Measurements from ENCODE around the gene USP17L30. TPM values are rescaled to one million over a fixed set of nuclear protein-coding genes. Genes with fewer than 3 reads are reported as not detected.
"Not testable (repeated sequence)": the region's sequence is repeated elsewhere in the genome, so short reads cannot be mapped to it uniquely, and the experiment has no call there.

USP17L30 gene, protein sequence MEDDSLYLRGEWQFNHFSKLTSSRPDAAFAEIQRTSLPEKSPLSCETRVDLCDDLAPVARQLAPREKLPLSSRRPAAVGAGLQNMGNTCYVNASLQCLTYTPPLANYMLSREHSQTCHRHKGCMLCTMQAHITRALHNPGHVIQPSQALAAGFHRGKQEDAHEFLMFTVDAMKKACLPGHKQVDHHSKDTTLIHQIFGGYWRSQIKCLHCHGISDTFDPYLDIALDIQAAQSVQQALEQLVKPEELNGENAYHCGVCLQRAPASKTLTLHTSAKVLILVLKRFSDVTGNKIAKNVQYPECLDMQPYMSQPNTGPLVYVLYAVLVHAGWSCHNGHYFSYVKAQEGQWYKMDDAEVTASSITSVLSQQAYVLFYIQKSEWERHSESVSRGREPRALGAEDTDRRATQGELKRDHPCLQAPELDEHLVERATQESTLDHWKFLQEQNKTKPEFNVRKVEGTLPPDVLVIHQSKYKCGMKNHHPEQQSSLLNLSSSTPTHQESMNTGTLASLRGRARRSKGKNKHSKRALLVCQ
- total RNA-seq = not detected in 2 replicates
- long read RNA-seq = 0 reads

DNA sequence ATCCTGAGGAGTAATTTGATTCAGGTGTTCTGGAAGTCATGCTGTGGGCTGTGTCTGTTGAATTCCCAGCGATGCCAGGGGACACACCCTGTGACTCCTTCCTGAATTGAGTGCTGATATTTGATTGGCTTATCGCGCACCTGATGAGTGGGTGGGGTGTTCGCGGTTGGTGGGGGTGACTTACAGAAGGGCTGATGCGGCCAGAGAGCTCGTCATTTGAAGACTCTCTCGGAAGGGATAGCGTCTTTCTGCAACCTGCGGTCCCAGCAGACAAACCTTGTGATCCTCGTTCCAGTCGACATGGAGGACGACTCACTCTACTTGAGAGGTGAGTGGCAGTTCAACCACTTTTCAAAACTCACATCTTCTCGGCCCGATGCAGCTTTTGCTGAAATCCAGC lies at the start of gene USP17L30:
Gene USP17L30, plus strand, starts transcription at position 301 of the 400 bp plus-strand sequence. Its CDS starts 0 bp downstream, at position 301.
- H3K4me3 Mint-ChIP-seq (ENCODE audit: unreplicated experiment); H3K9me3 Mint-ChIP-seq (ENCODE audit: unreplicated experiment); H3K27me3 Mint-ChIP-seq (ENCODE audit: unreplicated experiment); H3K27ac Mint-ChIP-seq (ENCODE audit: unreplicated experiment); DNase-seq (ENCODE audit: extremely low spot score, unreplicated experiment); H3K4me1 Mint-ChIP-seq (ENCODE audit: unreplicated experiment); H3K36me3 Mint-ChIP-seq (ENCODE audit: unreplicated experiment): not testable (repeated sequence)

DNA sequence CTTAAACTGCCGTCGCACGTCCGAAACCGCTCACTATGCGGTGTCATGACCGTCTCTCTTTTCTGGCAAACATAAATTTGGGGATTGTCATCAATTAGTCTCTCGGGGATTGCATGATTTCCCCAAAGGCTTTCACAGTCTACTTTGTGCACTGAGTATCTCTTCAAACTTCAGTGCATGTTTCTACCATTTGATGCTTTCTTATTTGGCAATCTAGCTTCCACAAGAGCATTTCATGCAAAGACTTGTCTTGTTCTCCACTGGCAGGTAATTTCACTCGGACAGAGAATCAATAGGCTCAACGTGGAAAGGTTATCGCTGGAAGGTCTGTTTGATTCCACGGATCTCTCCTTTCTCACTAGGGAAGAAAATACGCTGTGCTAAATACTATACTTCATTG lies 38.7 kb upstream of the USP17L30 start:
- H3K4me1 Mint-ChIP-seq (ENCODE audit: unreplicated experiment); H3K27me3 Mint-ChIP-seq (ENCODE audit: unreplicated experiment); DNase-seq (ENCODE audit: extremely low spot score, unreplicated experiment); H3K36me3 Mint-ChIP-seq (ENCODE audit: unreplicated experiment); H3K27ac Mint-ChIP-seq (ENCODE audit: unreplicated experiment); H3K9me3 Mint-ChIP-seq (ENCODE audit: unreplicated experiment); H3K4me3 Mint-ChIP-seq (ENCODE audit: unreplicated experiment): not testable (repeated sequence)

DNA sequence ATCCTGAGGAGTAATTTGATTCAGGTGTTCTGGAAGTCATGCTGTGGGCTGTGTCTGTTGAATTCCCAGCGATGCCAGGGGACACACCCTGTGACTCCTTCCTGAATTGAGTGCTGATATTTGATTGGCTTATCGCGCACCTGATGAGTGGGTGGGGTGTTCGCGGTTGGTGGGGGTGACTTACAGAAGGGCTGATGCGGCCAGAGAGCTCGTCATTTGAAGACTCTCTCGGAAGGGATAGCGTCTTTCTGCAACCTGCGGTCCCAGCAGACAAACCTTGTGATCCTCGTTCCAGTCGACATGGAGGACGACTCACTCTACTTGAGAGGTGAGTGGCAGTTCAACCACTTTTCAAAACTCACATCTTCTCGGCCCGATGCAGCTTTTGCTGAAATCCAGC lies 38.1 kb upstream of the USP17L30 start, which contains the start of gene USP17L24:
Gene USP17L24, plus strand, starts transcription at position 301 of the 400 bp plus-strand sequence. Its CDS starts 0 bp downstream, at position 301.
- not testable (repeated sequence) for H3K36me3 Mint-ChIP-seq (ENCODE audit: unreplicated experiment); H3K27ac Mint-ChIP-seq (ENCODE audit: unreplicated experiment); H3K9me3 Mint-ChIP-seq (ENCODE audit: unreplicated experiment); H3K4me1 Mint-ChIP-seq (ENCODE audit: unreplicated experiment); H3K4me3 Mint-ChIP-seq (ENCODE audit: unreplicated experiment); DNase-seq (ENCODE audit: extremely low spot score, unreplicated experiment); H3K27me3 Mint-ChIP-seq (ENCODE audit: unreplicated experiment)

DNA sequence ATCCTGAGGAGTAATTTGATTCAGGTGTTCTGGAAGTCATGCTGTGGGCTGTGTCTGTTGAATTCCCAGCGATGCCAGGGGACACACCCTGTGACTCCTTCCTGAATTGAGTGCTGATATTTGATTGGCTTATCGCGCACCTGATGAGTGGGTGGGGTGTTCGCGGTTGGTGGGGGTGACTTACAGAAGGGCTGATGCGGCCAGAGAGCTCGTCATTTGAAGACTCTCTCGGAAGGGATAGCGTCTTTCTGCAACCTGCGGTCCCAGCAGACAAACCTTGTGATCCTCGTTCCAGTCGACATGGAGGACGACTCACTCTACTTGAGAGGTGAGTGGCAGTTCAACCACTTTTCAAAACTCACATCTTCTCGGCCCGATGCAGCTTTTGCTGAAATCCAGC lies 33.3 kb upstream of the USP17L30 start, which contains the start of gene USP17L25:
Gene USP17L25, plus strand, starts transcription at position 301 of the 400 bp plus-strand sequence. Its CDS starts 0 bp downstream, at position 301.
- not testable (repeated sequence) for H3K4me1 Mint-ChIP-seq (ENCODE audit: unreplicated experiment); H3K36me3 Mint-ChIP-seq (ENCODE audit: unreplicated experiment); H3K27me3 Mint-ChIP-seq (ENCODE audit: unreplicated experiment)

DNA sequence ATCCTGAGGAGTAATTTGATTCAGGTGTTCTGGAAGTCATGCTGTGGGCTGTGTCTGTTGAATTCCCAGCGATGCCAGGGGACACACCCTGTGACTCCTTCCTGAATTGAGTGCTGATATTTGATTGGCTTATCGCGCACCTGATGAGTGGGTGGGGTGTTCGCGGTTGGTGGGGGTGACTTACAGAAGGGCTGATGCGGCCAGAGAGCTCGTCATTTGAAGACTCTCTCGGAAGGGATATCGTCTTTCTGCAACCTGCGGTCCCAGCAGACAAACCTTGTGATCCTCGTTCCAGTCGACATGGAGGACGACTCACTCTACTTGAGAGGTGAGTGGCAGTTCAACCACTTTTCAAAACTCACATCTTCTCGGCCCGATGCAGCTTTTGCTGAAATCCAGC lies 28.6 kb upstream of the USP17L30 start, which contains the start of gene USP17L26:
Gene USP17L26, plus strand, starts transcription at position 301 of the 400 bp plus-strand sequence. Its CDS starts 0 bp downstream, at position 301.
- H3K9me3 Mint-ChIP-seq (ENCODE audit: unreplicated experiment); H3K27me3 Mint-ChIP-seq (ENCODE audit: unreplicated experiment); H3K4me3 Mint-ChIP-seq (ENCODE audit: unreplicated experiment); DNase-seq (ENCODE audit: extremely low spot score, unreplicated experiment); H3K36me3 Mint-ChIP-seq (ENCODE audit: unreplicated experiment); H3K4me1 Mint-ChIP-seq (ENCODE audit: unreplicated experiment); H3K27ac Mint-ChIP-seq (ENCODE audit: unreplicated experiment): not testable (repeated sequence)

More for the DNA sequence above, 33.3 kb upstream of the USP17L30 start, which contains the start of gene USP17L25:
- not testable (repeated sequence) for H3K27ac Mint-ChIP-seq (ENCODE audit: unreplicated experiment); H3K9me3 Mint-ChIP-seq (ENCODE audit: unreplicated experiment); DNase-seq (ENCODE audit: extremely low spot score, unreplicated experiment); H3K4me3 Mint-ChIP-seq (ENCODE audit: unreplicated experiment)

DNA sequence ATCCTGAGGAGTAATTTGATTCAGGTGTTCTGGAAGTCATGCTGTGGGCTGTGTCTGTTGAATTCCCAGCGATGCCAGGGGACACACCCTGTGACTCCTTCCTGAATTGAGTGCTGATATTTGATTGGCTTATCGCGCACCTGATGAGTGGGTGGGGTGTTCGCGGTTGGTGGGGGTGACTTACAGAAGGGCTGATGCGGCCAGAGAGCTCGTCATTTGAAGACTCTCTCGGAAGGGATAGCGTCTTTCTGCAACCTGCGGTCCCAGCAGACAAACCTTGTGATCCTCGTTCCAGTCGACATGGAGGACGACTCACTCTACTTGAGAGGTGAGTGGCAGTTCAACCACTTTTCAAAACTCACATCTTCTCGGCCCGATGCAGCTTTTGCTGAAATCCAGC lies 23.8 kb upstream of the USP17L30 start, which contains the start of gene USP17L5:
Gene USP17L5, plus strand, starts transcription at position 301 of the 400 bp plus-strand sequence. Its CDS starts 0 bp downstream, at position 301.
- not testable (repeated sequence) for H3K36me3 Mint-ChIP-seq (ENCODE audit: unreplicated experiment); H3K27ac Mint-ChIP-seq (ENCODE audit: unreplicated experiment); H3K27me3 Mint-ChIP-seq (ENCODE audit: unreplicated experiment); DNase-seq (ENCODE audit: extremely low spot score, unreplicated experiment); H3K4me3 Mint-ChIP-seq (ENCODE audit: unreplicated experiment); H3K4me1 Mint-ChIP-seq (ENCODE audit: unreplicated experiment); H3K9me3 Mint-ChIP-seq (ENCODE audit: unreplicated experiment)

DNA sequence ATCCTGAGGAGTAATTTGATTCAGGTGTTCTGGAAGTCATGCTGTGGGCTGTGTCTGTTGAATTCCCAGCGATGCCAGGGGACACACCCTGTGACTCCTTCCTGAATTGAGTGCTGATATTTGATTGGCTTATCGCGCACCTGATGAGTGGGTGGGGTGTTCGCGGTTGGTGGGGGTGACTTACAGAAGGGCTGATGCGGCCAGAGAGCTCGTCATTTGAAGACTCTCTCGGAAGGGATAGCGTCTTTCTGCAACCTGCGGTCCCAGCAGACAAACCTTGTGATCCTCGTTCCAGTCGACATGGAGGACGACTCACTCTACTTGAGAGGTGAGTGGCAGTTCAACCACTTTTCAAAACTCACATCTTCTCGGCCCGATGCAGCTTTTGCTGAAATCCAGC lies 19.1 kb upstream of the USP17L30 start, which contains the start of gene USP17L27:
Gene USP17L27, plus strand, starts transcription at position 301 of the 400 bp plus-strand sequence. Its CDS starts 0 bp downstream, at position 301.
- not testable (repeated sequence) for DNase-seq (ENCODE audit: extremely low spot score, unreplicated experiment); H3K9me3 Mint-ChIP-seq (ENCODE audit: unreplicated experiment); H3K27ac Mint-ChIP-seq (ENCODE audit: unreplicated experiment); H3K36me3 Mint-ChIP-seq (ENCODE audit: unreplicated experiment); H3K4me3 Mint-ChIP-seq (ENCODE audit: unreplicated experiment); H3K4me1 Mint-ChIP-seq (ENCODE audit: unreplicated experiment); H3K27me3 Mint-ChIP-seq (ENCODE audit: unreplicated experiment)

DNA sequence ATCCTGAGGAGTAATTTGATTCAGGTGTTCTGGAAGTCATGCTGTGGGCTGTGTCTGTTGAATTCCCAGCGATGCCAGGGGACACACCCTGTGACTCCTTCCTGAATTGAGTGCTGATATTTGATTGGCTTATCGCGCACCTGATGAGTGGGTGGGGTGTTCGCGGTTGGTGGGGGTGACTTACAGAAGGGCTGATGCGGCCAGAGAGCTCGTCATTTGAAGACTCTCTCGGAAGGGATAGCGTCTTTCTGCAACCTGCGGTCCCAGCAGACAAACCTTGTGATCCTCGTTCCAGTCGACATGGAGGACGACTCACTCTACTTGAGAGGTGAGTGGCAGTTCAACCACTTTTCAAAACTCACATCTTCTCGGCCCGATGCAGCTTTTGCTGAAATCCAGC lies 14.3 kb upstream of the USP17L30 start, which contains the start of gene USP17L28:
Gene USP17L28, plus strand, starts transcription at position 301 of the 400 bp plus-strand sequence. Its CDS starts 0 bp downstream, at position 301.
- DNase-seq (ENCODE audit: extremely low spot score, unreplicated experiment); H3K27me3 Mint-ChIP-seq (ENCODE audit: unreplicated experiment); H3K9me3 Mint-ChIP-seq (ENCODE audit: unreplicated experiment); H3K27ac Mint-ChIP-seq (ENCODE audit: unreplicated experiment); H3K36me3 Mint-ChIP-seq (ENCODE audit: unreplicated experiment); H3K4me3 Mint-ChIP-seq (ENCODE audit: unreplicated experiment); H3K4me1 Mint-ChIP-seq (ENCODE audit: unreplicated experiment): not testable (repeated sequence)

DNA sequence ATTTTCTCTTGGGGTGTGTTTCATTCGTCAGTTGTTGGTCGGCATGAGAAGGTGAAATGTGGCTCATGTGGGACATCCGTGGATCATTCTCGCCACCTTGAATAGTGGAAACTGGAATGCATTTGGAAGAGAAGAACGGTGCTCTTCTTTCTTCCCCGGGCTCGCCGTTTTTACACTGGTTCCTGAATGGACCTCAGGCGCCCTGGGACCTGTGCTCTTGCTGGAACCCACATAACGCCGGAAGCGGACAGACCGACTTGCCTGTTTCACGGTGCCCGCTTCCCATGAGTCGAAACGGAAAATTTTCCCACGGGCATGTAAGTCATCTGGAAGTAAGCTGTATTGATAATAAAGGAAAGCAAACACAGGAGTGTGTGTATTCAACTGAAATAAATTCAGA lies 12.1 kb upstream of the USP17L30 start:
- H3K4me1 Mint-ChIP-seq (ENCODE audit: unreplicated experiment); H3K36me3 Mint-ChIP-seq (ENCODE audit: unreplicated experiment); H3K27ac Mint-ChIP-seq (ENCODE audit: unreplicated experiment); H3K9me3 Mint-ChIP-seq (ENCODE audit: unreplicated experiment); H3K4me3 Mint-ChIP-seq (ENCODE audit: unreplicated experiment); H3K27me3 Mint-ChIP-seq (ENCODE audit: unreplicated experiment); DNase-seq (ENCODE audit: extremely low spot score, unreplicated experiment): not testable (repeated sequence)

DNA sequence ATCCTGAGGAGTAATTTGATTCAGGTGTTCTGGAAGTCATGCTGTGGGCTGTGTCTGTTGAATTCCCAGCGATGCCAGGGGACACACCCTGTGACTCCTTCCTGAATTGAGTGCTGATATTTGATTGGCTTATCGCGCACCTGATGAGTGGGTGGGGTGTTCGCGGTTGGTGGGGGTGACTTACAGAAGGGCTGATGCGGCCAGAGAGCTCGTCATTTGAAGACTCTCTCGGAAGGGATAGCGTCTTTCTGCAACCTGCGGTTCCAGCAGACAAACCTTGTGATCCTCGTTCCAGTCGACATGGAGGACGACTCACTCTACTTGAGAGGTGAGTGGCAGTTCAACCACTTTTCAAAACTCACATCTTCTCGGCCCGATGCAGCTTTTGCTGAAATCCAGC lies 9.6 kb upstream of the USP17L30 start, which contains the start of gene USP17L29:
Gene USP17L29, plus strand, starts transcription at position 301 of the 400 bp plus-strand sequence. Its CDS starts 0 bp downstream, at position 301.
- not testable (repeated sequence) for H3K9me3 Mint-ChIP-seq (ENCODE audit: unreplicated experiment); H3K4me3 Mint-ChIP-seq (ENCODE audit: unreplicated experiment); H3K36me3 Mint-ChIP-seq (ENCODE audit: unreplicated experiment); H3K4me1 Mint-ChIP-seq (ENCODE audit: unreplicated experiment); H3K27me3 Mint-ChIP-seq (ENCODE audit: unreplicated experiment); DNase-seq (ENCODE audit: extremely low spot score, unreplicated experiment); H3K27ac Mint-ChIP-seq (ENCODE audit: unreplicated experiment)

DNA sequence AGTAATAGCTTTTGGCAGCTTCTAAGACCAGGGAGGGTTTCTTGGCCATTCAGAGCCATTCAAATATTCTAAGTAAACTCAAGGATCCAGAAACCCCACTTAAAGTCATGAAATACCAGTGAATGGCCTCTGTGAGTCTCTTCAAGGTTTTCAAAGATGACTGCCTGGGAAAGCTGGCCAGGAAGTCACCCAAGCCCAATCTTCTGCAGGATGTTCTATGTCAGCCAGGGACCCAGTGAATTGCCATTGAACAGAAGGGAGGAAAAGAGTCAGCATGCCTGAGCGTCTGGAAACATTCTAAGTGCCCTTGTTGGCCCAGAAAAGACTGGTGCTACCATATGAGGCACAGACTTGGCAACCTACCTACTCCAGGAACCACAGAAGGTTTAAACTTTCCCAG lies 17.0 kb downstream of the USP17L30 start:
- H3K27me3 Mint-ChIP-seq (ENCODE audit: unreplicated experiment); H3K4me1 Mint-ChIP-seq (ENCODE audit: unreplicated experiment); H3K27ac Mint-ChIP-seq (ENCODE audit: unreplicated experiment); DNase-seq (ENCODE audit: extremely low spot score, unreplicated experiment); H3K36me3 Mint-ChIP-seq (ENCODE audit: unreplicated experiment); H3K4me3 Mint-ChIP-seq (ENCODE audit: unreplicated experiment); H3K9me3 Mint-ChIP-seq (ENCODE audit: unreplicated experiment): not testable (repeated sequence)

Measured in osteocyte (in vitro differentiated cells).